GM20431 (cell line): ENCODE results near the gene PHKB.

Experiments
- in situ Hi-C: fragments of 300-500 bp; cut with MseI, MboI; formaldehyde crosslinking; loops from one replicate; pipeline ENCODE4 v1.15.0; 2020; ENCODE audit warnings: low sequenced_read_pairs; ENCODE audit not compliant: unreplicated experiment

Gene PHKB

GRCh38 chr16:47716571-47716970, 255.4 kb downstream of the PHKB start:
- in situ Hi-C loops = no loop called here

- in situ Hi-C loops = no loop called here
Measured at GRCh38 chr16:47719713-47720112, 258.6 kb downstream of the PHKB start.

- in situ Hi-C loops = no loop called here
Measured at GRCh38 chr16:47721006-47721637, 260.0 kb downstream of the PHKB start.

GRCh38 chr16:47722046-47722445, 260.9 kb downstream of the PHKB start:
- in situ Hi-C loops = no loop called here

- in situ Hi-C loops = no loop called here
Measured at GRCh38 chr16:47724115-47724785, 263.1 kb downstream of the PHKB start.

GRCh38 chr16:47725188-47725695, 264.1 kb downstream of the PHKB start:
- in situ Hi-C loops = no loop called here

GRCh38 chr16:47726031-47726675, 265.0 kb downstream of the PHKB start:
- in situ Hi-C loops = no loop called here

- in situ Hi-C loops = no loop called here
Measured at GRCh38 chr16:47727131-47727530, 266.0 kb downstream of the PHKB start.

GRCh38 chr16:47728205-47728604, 267.1 kb downstream of the PHKB start:
- in situ Hi-C loops = no loop called here

GRCh38 chr16:47729701-47730100, 268.6 kb downstream of the PHKB start:
- in situ Hi-C loops = no loop called here

- in situ Hi-C loops = no loop called here
Measured at GRCh38 chr16:47731252-47731651, 270.1 kb downstream of the PHKB start.

- in situ Hi-C loops = no loop called here
Measured at GRCh38 chr16:47732122-47732521, 271.0 kb downstream of the PHKB start.

GRCh38 chr16:47732523-47733111, 271.5 kb downstream of the PHKB start:
- in situ Hi-C loops = no loop called here

GRCh38 chr16:47734081-47734857, 273.1 kb downstream of the PHKB start:
- in situ Hi-C loops = no loop called here

- in situ Hi-C loops = no loop called here
Measured at GRCh38 chr16:47734987-47735594, 274.0 kb downstream of the PHKB start.

- in situ Hi-C loops = no loop called here
Measured at GRCh38 chr16:47750371-47750770, 289.2 kb downstream of the PHKB start.
